Fibroblast of lung (primary cell): ENCODE data around the gene ZKSCAN3. TPM values are rescaled to one million over a fixed set of nuclear protein-coding genes. Genes with fewer than 3 reads are reported as not detected.

Source experiments
- DNase-seq, 2 donors: peaks; one replicate each; pipeline versions ENCODE4 v3.0.0 to v3.0.0-alpha.2; 2010; ENCODE audit warnings: low read depth in 2 of 2
- H2AFZ ChIP-seq: 2 replicates; pipeline ENCODE4 v1.5.1; 2012; ENCODE audit warnings: low read length, control low read depth, inconsistent platforms
- H3K27ac ChIP-seq: 2 replicates; pipeline ENCODE4 v1.5.1; 2011; ENCODE audit warnings: low read length, control low read depth; ENCODE audit not compliant: insufficient read depth
- H3K27me3 ChIP-seq: 2 replicates; pipeline ENCODE4 v1.5.1; 2011; ENCODE audit warnings: mild to moderate bottlenecking, low read length; ENCODE audit not compliant: control insufficient read depth, insufficient read depth
- H3K36me3 ChIP-seq: 2 replicates; pipeline ENCODE4 v1.5.1; 2011; ENCODE audit warnings: low read length; ENCODE audit not compliant: control insufficient read depth, insufficient read depth
- H3K4me1 ChIP-seq: 2 replicates; pipeline ENCODE4 v1.5.1; 2011; ENCODE audit warnings: low read length; ENCODE audit not compliant: control insufficient read depth, insufficient read depth; ENCODE audit errors: extremely low read depth
- H3K4me2 ChIP-seq: 2 replicates; pipeline ENCODE4 v1.5.1; 2011; ENCODE audit warnings: low read length, control low read depth; ENCODE audit not compliant: insufficient read depth; ENCODE audit errors: extremely low read depth
- H3K4me3 ChIP-seq, 4 experiments: fragments of 200-600 bp in 1 of 4; sonication (generic) in 1 of 4; replicated peaks in 1 of 4; 2 replicates each; pipeline ENCODE4 v1.5.1; 2011 to 2016; ENCODE audit warnings: low read length in 4 of 4, low read depth in 3 of 4, mild to moderate bottlenecking in 3 of 4, control low read depth in 2 of 4, inconsistent platforms in 1 of 4, mixed read lengths in 1 of 4; ENCODE audit not compliant: insufficient read depth in 1 of 4; ENCODE audit errors: control extremely low read depth in 1 of 4
- H3K79me2 ChIP-seq: 2 replicates; pipeline ENCODE4 v1.5.1; 2012; ENCODE audit warnings: mild to moderate bottlenecking, low read length, inconsistent platforms; ENCODE audit not compliant: control insufficient read depth, insufficient read depth
- H3K9ac ChIP-seq: 2 replicates; pipeline ENCODE4 v1.5.1; 2011; ENCODE audit warnings: mild to moderate bottlenecking, low read length, control low read depth; ENCODE audit not compliant: insufficient read depth
- H3K9me3 ChIP-seq: 2 replicates; pipeline ENCODE4 v1.5.1; 2012; ENCODE audit warnings: low read depth, low read length; ENCODE audit not compliant: control insufficient read depth, insufficient read depth
- H4K20me1 ChIP-seq: 2 replicates; pipeline ENCODE4 v1.5.1; 2011; ENCODE audit warnings: low read length; ENCODE audit not compliant: control insufficient read depth, insufficient read depth; ENCODE audit errors: extremely low read depth
- CTCF ChIP-seq, 2 donors: IDR thresholded peaks in 1 of 2; conservative IDR thresholded peaks in 1 of 2; 1 replicate in 1 of 2; 2 replicates in 1 of 2; pipeline ENCODE4 v1.5.1; 2011 to 2012; ENCODE audit warnings: low read length in 2 of 2, control low read depth in 1 of 2, inconsistent platforms in 1 of 2, low read depth in 1 of 2, mild to moderate bottlenecking in 1 of 2
- EZH2 ChIP-seq: IDR thresholded peaks from 2 replicates; pipeline ENCODE4 v1.5.1; 2012; ENCODE audit warnings: low read length, control low read depth, mild to moderate bottlenecking; ENCODE audit errors: missing control alignments
- polyA plus RNA-seq, 2 donors: library from polyadenylated mRNA; depleted of rRNA in 1 of 2; stranded (reverse) in 1 of 2; unstranded in 1 of 2; fragments of >200 nt; gene quantifications; 2 replicates each; pipeline ENCODE4 v1.2.1, GENCODE V29; 2011 to 2012; ENCODE audit warnings: missing spikeins in 1 of 2
- total RNA-seq: library from RNA; depleted of rRNA; stranded (reverse); fragments of >200 nt; gene quantifications from 2 replicates; pipeline ENCODE4 v1.2.1, GENCODE V29; 2014

Gene ZKSCAN3
- total and polyA plus RNA-seq, 2 donors (not counting 1 experiment from before 2014, with no cell fraction given): 3.9 to 6.9 TPM

DNA sequence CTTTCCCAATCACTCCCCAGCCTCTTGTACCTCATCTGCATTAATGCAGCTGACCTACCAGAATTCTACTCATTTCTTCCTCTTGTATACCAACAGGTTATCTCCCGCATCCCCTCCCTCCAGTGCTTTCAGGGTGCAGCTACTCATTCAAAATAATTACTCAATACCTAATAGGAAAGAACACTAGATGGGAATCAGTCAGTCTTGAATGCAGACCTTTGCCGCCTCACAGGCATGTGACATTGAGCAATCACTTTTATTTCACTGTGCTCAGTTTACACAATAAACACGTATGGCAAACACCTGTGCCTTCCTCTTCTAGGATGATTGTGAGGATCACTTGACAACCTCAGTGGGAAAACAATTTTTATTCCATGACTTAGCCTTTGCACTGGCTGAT is 27.1 kb upstream of the ZKSCAN3 start:
- Histone ChIP-seq H4K20me1 (no peaks in the 10 kb centered on the region), H3K4me1 (no peaks in the 10 kb centered on the region), H3K27ac (no peak overlapping the region), H3K4me3 (no peak overlapping the region), H3K4me2 (no peak overlapping the region), H3K9me3 (peaks cover 1% of the 10 kb centered on the region), H3K36me3 (no peaks in the 10 kb centered on the region), H3K79me2 (no peaks in the 10 kb centered on the region), H3K27me3 (no peaks in the 10 kb centered on the region), H3K9ac (no peak overlapping the region), H2AFZ (no peak overlapping the region)
- no peak for TF ChIP-seq CTCF (conservative IDR thresholded peaks at IDR 0.05 in 1 of 2, IDR thresholded peaks at IDR 0.05 in 1 of 2; ENCODE audit: low read depth in 1 of 2, low read length in 2 of 2)
- TF ChIP-seq EZH2: no peak
- DNase-seq: no peak

GRCh38 chr6:28323813-28324424 is 25.8 kb upstream of the ZKSCAN3 start:
- H3K79me2 ChIP-seq: no peaks in the 10 kb centered on the region
- H3K36me3 ChIP-seq: no peaks in the 10 kb centered on the region
- no peaks in the 10 kb centered on the region for H3K27me3 ChIP-seq
- H2AFZ ChIP-seq: no peak overlapping the region
- peaks cover 1% of the 10 kb centered on the region for H3K9me3 ChIP-seq
- H3K27ac ChIP-seq: no peak overlapping the region
- H3K9ac ChIP-seq: no peak overlapping the region
- no peak for TF ChIP-seq EZH2
- no peaks in the 10 kb centered on the region for H4K20me1 ChIP-seq
- no peaks in the 10 kb centered on the region for H3K4me1 ChIP-seq
- DNase-seq: no peak
- H3K4me2 ChIP-seq: no peak overlapping the region
- no peak overlapping the region for H3K4me3 ChIP-seq

- no peak overlapping the region for H3K27ac ChIP-seq
- H3K4me3 ChIP-seq: no peak overlapping the region
- no peaks in the 10 kb centered on the region for H3K79me2 ChIP-seq
- no peak for TF ChIP-seq EZH2
- no peak for TF ChIP-seq CTCF (conservative IDR thresholded peaks at IDR 0.05 in 1 of 2, IDR thresholded peaks at IDR 0.05 in 1 of 2; ENCODE audit: low read depth in 1 of 2, low read length in 2 of 2)
- no peak overlapping the region for H3K9ac ChIP-seq
- no peaks in the 10 kb centered on the region for H3K36me3 ChIP-seq
- no peaks in the 10 kb centered on the region for H4K20me1 ChIP-seq
- no peak for DNase-seq
- no peaks in the 10 kb centered on the region for H3K27me3 ChIP-seq
- peaks cover 1% of the 10 kb centered on the region for H3K9me3 ChIP-seq
- no peak overlapping the region for H2AFZ ChIP-seq
- H3K4me1 ChIP-seq: no peaks in the 10 kb centered on the region
- H3K4me2 ChIP-seq: no peak overlapping the region
Observed at GRCh38 chr6:28326371-28326948, 23.3 kb upstream of the ZKSCAN3 start.
